Adrenal gland (tissue), 5 donors: ENCODE measurements around the gene PJVK.

Experiments
- CTCF ChIP-seq, 6 experiments: fragments of 450-650 bp in 4 of 6; fragments of 200-600 bp in 2 of 6; sonication (generic) in 1 of 6; IDR thresholded peaks; 1 replicate in 5 of 6; 2 replicates in 1 of 6; pipeline versions ENCODE4 v1.5.1 to v1.8.0; 2016 to 2021; ENCODE audit warnings: antibody characterized with exemption in 6 of 6, mild to moderate bottlenecking in 2 of 6, moderate library complexity in 1 of 6
- POLR2A ChIP-seq, 2 donors: fragments of 450-650 bp; IDR thresholded peaks; one replicate each; pipeline ENCODE4 v1.6.1; 2017; ENCODE audit warnings: antibody characterized with exemption in 2 of 2, mild to moderate bottlenecking in 2 of 2, moderate library complexity in 1 of 2
- donor health status: DM: no; HTN: no; CAD: no.

- TF ChIP-seq CTCF (IDR thresholded peaks at IDR 0.05): no peak
- no peak for TF ChIP-seq POLR2A (IDR thresholded peaks at IDR 0.05)
Measured at GRCh38 chr2:178477443-178478129, 26.4 kb downstream of the PJVK start.
